CD14-positive monocyte (primary cell): ENCODE results near the gene KIF16B. TPM values are rescaled to one million over a fixed set of nuclear protein-coding genes. Genes with fewer than 3 reads are reported as not detected.

Experiments
- DNase-seq, 3 donors: peaks; one replicate each; pipeline ENCODE4 v3.0.0-alpha.2; 2011 to 2022
- H2AFZ ChIP-seq: 2 replicates; pipeline ENCODE4 v1.6.0; 2012; ENCODE audit warnings: mild to moderate bottlenecking, low read depth, low read length, inconsistent platforms; ENCODE audit not compliant: insufficient read depth, poor library complexity, severe bottlenecking
- H3K27ac ChIP-seq, 2 donors: 1 replicate in 1 of 2; 2 replicates in 1 of 2; pipeline ENCODE4 v1.5.1; 2012 to 2013; ENCODE audit warnings: low read length in 2 of 2, control low read depth in 1 of 2, inconsistent platforms in 1 of 2, low read depth in 1 of 2, mild to moderate bottlenecking in 1 of 2
- H3K27me3 ChIP-seq, 2 donors: one replicate each; pipeline versions ENCODE4 v1.6.0 to v1.6.1; 2011 to 2013; ENCODE audit warnings: low read length in 2 of 2; ENCODE audit not compliant: control insufficient read depth in 2 of 2, insufficient read depth in 2 of 2
- H3K36me3 ChIP-seq, 2 donors: replicated peaks in 1 of 2; 1 replicate in 1 of 2; 2 replicates in 1 of 2; pipeline versions ENCODE4 v1.5.1 to v1.6.1; 2012 to 2013; ENCODE audit warnings: low read length in 2 of 2, control low read depth in 1 of 2, inconsistent platforms in 1 of 2, mild to moderate bottlenecking in 1 of 2; ENCODE audit not compliant: insufficient read depth in 2 of 2, control insufficient read depth in 1 of 2
- H3K4me1 ChIP-seq, 2 donors: 1 replicate in 1 of 2; 2 replicates in 1 of 2; pipeline versions ENCODE4 v1.5.1 to v1.6.1; 2012 to 2013; ENCODE audit warnings: low read length in 2 of 2, control low read depth in 1 of 2, inconsistent platforms in 1 of 2, mild to moderate bottlenecking in 1 of 2, moderate library complexity in 1 of 2; ENCODE audit not compliant: insufficient read depth in 2 of 2, control insufficient read depth in 1 of 2
- H3K4me2 ChIP-seq: replicated peaks from 2 replicates; pipeline ENCODE3; 2012; ENCODE audit warnings: low read length, moderate library complexity, mild to moderate bottlenecking; ENCODE audit not compliant: poor library complexity, severe bottlenecking; ENCODE audit errors: extremely low read depth
- H3K4me3 ChIP-seq, 3 experiments: fragments of 200-600 bp in 1 of 3; sonication (generic) in 1 of 3; replicated peaks in 1 of 3; 1 replicate in 2 of 3; 2 replicates in 1 of 3; pipeline ENCODE4 v1.5.1; 2011 to 2013; ENCODE audit warnings: low read length in 3 of 3, mild to moderate bottlenecking in 3 of 3, control low read depth in 2 of 3, low read depth in 2 of 3, inconsistent platforms in 1 of 3, moderate library complexity in 1 of 3
- H3K79me2 ChIP-seq: 2 replicates; pipeline ENCODE4 v1.6.0; 2012; ENCODE audit warnings: mild to moderate bottlenecking, control low read depth, inconsistent platforms, low read length, moderate library complexity; ENCODE audit not compliant: insufficient read depth
- H3K9ac ChIP-seq: 2 replicates; pipeline ENCODE4 v1.6.0; 2017; ENCODE audit warnings: low read length, mild to moderate bottlenecking; ENCODE audit not compliant: insufficient read depth, poor library complexity, severe bottlenecking
- H3K9me3 ChIP-seq, 2 donors: replicated peaks in 1 of 2; 1 replicate in 1 of 2; 2 replicates in 1 of 2; pipeline versions ENCODE4 v1.5.1 to v1.6.1; 2012 to 2013; ENCODE audit warnings: low read length in 2 of 2, control low read depth in 1 of 2; ENCODE audit not compliant: control insufficient read depth in 1 of 2, insufficient read depth in 1 of 2
- H4K20me1 ChIP-seq: 2 replicates; pipeline ENCODE4 v1.6.0; 2012; ENCODE audit warnings: mild to moderate bottlenecking, low read length, control low read depth, moderate library complexity; ENCODE audit not compliant: insufficient read depth
- H3K27ac Mint-ChIP-seq, 7 donors: one replicate each; pipeline ENCODE4 v1.8.0; 2020; ENCODE audit warnings: mild to moderate bottlenecking in 7 of 7, mixed read lengths in 7 of 7, moderate library complexity in 6 of 7, inconsistent platforms in 2 of 7
- H3K27me3 Mint-ChIP-seq, 3 donors: one replicate each; pipeline ENCODE4 v1.8.0; 2021 to 2022; ENCODE audit warnings: low read depth in 3 of 3, mild to moderate bottlenecking in 3 of 3, mixed read lengths in 3 of 3, moderate library complexity in 3 of 3, inconsistent platforms in 1 of 3
- H3K36me3 Mint-ChIP-seq, 2 donors: one replicate each; pipeline ENCODE4 v1.8.0; 2020; ENCODE audit warnings: mixed read lengths in 2 of 2, inconsistent platforms in 1 of 2, mild to moderate bottlenecking in 1 of 2
- H3K4me1 Mint-ChIP-seq: one replicate; pipeline ENCODE4 v1.8.0; 2020; ENCODE audit warnings: mild to moderate bottlenecking, mixed read lengths
- H3K4me3 Mint-ChIP-seq, 2 donors: one replicate each; pipeline ENCODE4 v1.8.0; 2020; ENCODE audit warnings: mild to moderate bottlenecking in 2 of 2, mixed read lengths in 2 of 2, moderate library complexity in 1 of 2
- H3K9me3 Mint-ChIP-seq, 7 donors: one replicate each; pipeline ENCODE4 v1.8.0; 2020 to 2022; ENCODE audit warnings: mixed read lengths in 7 of 7, mild to moderate bottlenecking in 6 of 7, moderate library complexity in 6 of 7, inconsistent platforms in 2 of 7
- WGBS: methylation state at CpG from one replicate; pipeline ENCODE4 v1.1.5; 2013; ENCODE audit warnings: missing lambda C conversion rate; ENCODE audit not compliant: insufficient coverage; 5-methylcytosine and 5-hydroxymethylcytosine counted together
- intact Hi-C, 2 donors: fragments of 100-400 bp; cut with micrococcal nuclease; formaldehyde crosslinking; loops; one replicate each; pipeline versions ENCODE4 v1.15.0 to v1.15.1; 2023
- polyA plus RNA-seq, 3 donors: library from polyadenylated mRNA; depleted of rRNA in 1 of 3; unstranded in 2 of 3; stranded (reverse) in 1 of 3; fragments of 300-500 nt in 2 of 3; fragments of >200 nt in 1 of 3; fragmentation: Illumina TruSeq in 2 of 3; gene quantifications; 1 replicate in 2 of 3; 2 replicates in 1 of 3; pipeline ENCODE4 v1.2.3, GENCODE V29; 2012 to 2021
- TF ChIP-seq, protein P1 (sequence below): fragments of 200-600 bp; IDR thresholded peaks from one replicate; pipeline ENCODE4 v1.8.0; 2022; ENCODE audit warnings: antibody characterized with exemption, mild to moderate bottlenecking

Gene KIF16B
- polyA plus RNA-seq, 3 donors: 0.89 to 2.9 (median 2.8) TPM

GRCh38 chr20:16485401-16485800 is 87.8 kb downstream of the KIF16B start:
- H3K9me3 Mint-ChIP-seq: no peaks in the 10 kb centered on the region
- H3K4me3 ChIP-seq: no peak overlapping the region
- TF ChIP-seq, protein P1, sequence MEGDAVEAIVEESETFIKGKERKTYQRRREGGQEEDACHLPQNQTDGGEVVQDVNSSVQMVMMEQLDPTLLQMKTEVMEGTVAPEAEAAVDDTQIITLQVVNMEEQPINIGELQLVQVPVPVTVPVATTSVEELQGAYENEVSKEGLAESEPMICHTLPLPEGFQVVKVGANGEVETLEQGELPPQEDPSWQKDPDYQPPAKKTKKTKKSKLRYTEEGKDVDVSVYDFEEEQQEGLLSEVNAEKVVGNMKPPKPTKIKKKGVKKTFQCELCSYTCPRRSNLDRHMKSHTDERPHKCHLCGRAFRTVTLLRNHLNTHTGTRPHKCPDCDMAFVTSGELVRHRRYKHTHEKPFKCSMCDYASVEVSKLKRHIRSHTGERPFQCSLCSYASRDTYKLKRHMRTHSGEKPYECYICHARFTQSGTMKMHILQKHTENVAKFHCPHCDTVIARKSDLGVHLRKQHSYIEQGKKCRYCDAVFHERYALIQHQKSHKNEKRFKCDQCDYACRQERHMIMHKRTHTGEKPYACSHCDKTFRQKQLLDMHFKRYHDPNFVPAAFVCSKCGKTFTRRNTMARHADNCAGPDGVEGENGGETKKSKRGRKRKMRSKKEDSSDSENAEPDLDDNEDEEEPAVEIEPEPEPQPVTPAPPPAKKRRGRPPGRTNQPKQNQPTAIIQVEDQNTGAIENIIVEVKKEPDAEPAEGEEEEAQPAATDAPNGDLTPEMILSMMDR: no peak
- H3K79me2 ChIP-seq: no peaks in the 10 kb centered on the region
- peaks cover 0 to 15% of the 10 kb centered on the region in 2 donors for H3K36me3 Mint-ChIP-seq
- no peaks in the 10 kb centered on the region for H4K20me1 ChIP-seq
- H3K4me3 Mint-ChIP-seq: no peak overlapping the region
- no peak overlapping the region for H2AFZ ChIP-seq
- no peak overlapping the region for H3K4me2 ChIP-seq
- H3K9me3 ChIP-seq: no peaks in the 10 kb centered on the region
- intact Hi-C loops: no loop called here
- no CpG with 5 or more reads among the region's 1 CpG for WGBS
- H3K9ac ChIP-seq: no peak overlapping the region
- H3K4me1 Mint-ChIP-seq: peaks cover 1% of the 10 kb centered on the region
- H3K27ac Mint-ChIP-seq: no peak overlapping the region
- no peak for DNase-seq
- H3K27me3 ChIP-seq: no peaks in the 10 kb centered on the region
- peaks cover 0 to under 1% of the 10 kb centered on the region in 2 donors for H3K4me1 ChIP-seq
- H3K27me3 Mint-ChIP-seq: no peaks in the 10 kb centered on the region
- peaks cover 0 to 4% of the 10 kb centered on the region in 2 donors for H3K36me3 ChIP-seq
- no peak overlapping the region for H3K27ac ChIP-seq

- Histone ChIP-seq H3K9me3 (no peaks in the 10 kb centered on the region), H4K20me1 (no peaks in the 10 kb centered on the region), H3K27ac (no peak overlapping the region), H3K9ac (no peak overlapping the region), H3K4me1 (peaks cover 0 to 2% of the 10 kb centered on the region in 2 donors), H3K36me3 (peaks cover 0 to 4% of the 10 kb centered on the region in 2 donors), H3K4me2 (no peak overlapping the region), H3K4me3 (no peak overlapping the region), H3K27me3 (no peaks in the 10 kb centered on the region), H3K79me2 (no peaks in the 10 kb centered on the region), H2AFZ (no peak overlapping the region)
- Mint-ChIP-seq H3K27ac (no peak overlapping the region), H3K27me3 (no peaks in the 10 kb centered on the region), H3K36me3 (peaks cover 0 to 10% of the 10 kb centered on the region in 2 donors), H3K9me3 (no peaks in the 10 kb centered on the region), H3K4me1 (peaks cover under 1% of the 10 kb centered on the region), H3K4me3 (no peak overlapping the region)
- TF ChIP-seq, protein P1: no peak
- DNase-seq: no peak
- WGBS: 100% methylated on average over 1 of the region's 2 CpGs
- intact Hi-C loops: no loop called here
Observed at GRCh38 chr20:16483024-16483423, 90.2 kb downstream of the KIF16B start.
